BE2C (cell line): ENCODE results near the gene PDE3A.

Experiments
- DNase-seq: peaks from one replicate; pipeline ENCODE4 v3.0.0-alpha.2; 2020
- H3K27me3 ChIP-seq: fragments of 250-450 bp; sonication (Bioruptor Pico); 2 replicates; pipeline ENCODE4 v1.5.1; 2020; ENCODE audit warnings: mild to moderate bottlenecking
- H3K36me3 ChIP-seq: fragments of 250-450 bp; sonication (Bioruptor Pico); 2 replicates; pipeline ENCODE4 v1.5.1; 2020; ENCODE audit warnings: mild to moderate bottlenecking
- H3K4me1 ChIP-seq: fragments of 250-450 bp; sonication (Bioruptor Pico); 2 replicates; pipeline ENCODE4 v1.5.1; 2020
- H3K4me3 ChIP-seq: 2 replicates; pipeline ENCODE4 v1.5.1; 2011; ENCODE audit warnings: low read depth, low read length
- H3K9me3 ChIP-seq: fragments of 250-450 bp; sonication (Bioruptor Pico); 2 replicates; pipeline ENCODE4 v1.5.1; 2020
- CTCF ChIP-seq: IDR thresholded peaks from 2 replicates; pipeline ENCODE4 v1.5.1; 2012; ENCODE audit warnings: mild to moderate bottlenecking, low read depth, low read length

PDE3A gene

DNA sequence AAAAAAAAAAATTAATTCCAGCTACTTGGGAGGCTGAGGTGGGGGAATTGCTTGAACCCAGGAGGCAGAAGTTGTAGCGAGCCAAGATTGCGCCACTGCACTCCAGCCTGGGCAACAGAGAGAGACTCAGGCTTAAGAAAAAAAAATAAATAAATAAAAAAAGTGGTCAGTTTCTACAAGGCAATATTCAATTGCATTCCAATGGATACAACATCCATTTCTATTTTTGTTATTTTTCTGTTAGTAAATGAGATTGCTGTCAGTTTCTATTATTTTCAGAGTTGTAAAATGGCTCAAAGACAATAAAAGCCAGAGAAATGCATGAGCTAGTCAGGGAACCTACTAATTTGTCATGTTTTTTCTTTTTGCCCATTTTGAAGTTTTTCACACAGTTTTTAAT lies 119.2 kb downstream of the PDE3A start:
- TF ChIP-seq CTCF, result no peak
- H3K4me3 ChIP-seq, result no peak overlapping the region
- no peak for DNase-seq
- no peaks in the 10 kb centered on the region for H3K4me1 ChIP-seq
- H3K9me3 ChIP-seq, result no peaks in the 10 kb centered on the region
- H3K27me3 ChIP-seq, result no peaks in the 10 kb centered on the region
- no peaks in the 10 kb centered on the region for H3K36me3 ChIP-seq

DNA sequence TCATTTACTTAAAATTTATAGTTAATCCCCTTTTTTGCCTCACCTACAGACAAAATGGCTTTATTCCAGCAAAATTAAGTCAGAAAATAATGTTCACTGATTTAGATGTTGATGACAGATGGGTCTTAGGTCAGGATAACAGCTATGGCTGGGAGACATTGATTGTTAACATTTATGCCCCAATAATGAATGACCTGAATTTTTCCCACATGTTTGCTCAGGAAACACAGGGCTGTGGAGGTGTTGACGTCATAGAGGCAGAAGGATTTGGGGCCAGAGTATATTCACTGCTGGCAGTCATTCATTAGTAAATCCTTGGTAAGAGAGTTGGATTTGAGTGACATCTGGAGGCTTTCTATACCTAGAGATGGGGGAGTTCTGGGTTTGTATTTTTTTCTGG lies 121.3 kb downstream of the PDE3A start:
- Histone ChIP-seq H3K4me1 (no peaks in the 10 kb centered on the region), H3K9me3 (no peaks in the 10 kb centered on the region), H3K4me3 (no peak overlapping the region), H3K36me3 (no peaks in the 10 kb centered on the region), H3K27me3 (no peaks in the 10 kb centered on the region)
- TF ChIP-seq CTCF, result no peak
- no peak for DNase-seq

DNA sequence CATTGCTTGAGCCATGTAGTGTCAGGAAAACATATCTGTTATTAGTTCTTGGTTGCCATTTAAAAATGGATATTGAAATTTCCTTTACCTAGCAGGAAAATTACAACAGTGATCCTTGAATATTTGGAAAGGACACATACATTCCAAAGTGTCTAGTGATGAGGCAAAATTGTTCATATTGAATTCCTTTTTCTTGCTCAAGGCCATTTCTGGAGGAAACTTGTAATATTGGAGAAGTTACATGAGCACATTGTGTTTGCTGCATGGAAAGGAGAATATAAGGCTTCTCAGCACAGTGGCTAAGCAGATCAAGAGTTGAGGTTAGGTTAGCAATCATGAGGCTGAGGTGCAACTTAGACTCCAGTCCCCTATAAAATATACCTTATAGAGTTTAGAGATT lies 121.9 kb downstream of the PDE3A start:
- DNase-seq, result no peak
- no peak overlapping the region for H3K4me3 ChIP-seq
- no peak for TF ChIP-seq CTCF
- H3K36me3 ChIP-seq, result no peaks in the 10 kb centered on the region
- no peaks in the 10 kb centered on the region for H3K9me3 ChIP-seq
- no peaks in the 10 kb centered on the region for H3K27me3 ChIP-seq
- peaks cover 3% of the 10 kb centered on the region; the same call in 1 of the 2 replicates for H3K4me1 ChIP-seq

DNA sequence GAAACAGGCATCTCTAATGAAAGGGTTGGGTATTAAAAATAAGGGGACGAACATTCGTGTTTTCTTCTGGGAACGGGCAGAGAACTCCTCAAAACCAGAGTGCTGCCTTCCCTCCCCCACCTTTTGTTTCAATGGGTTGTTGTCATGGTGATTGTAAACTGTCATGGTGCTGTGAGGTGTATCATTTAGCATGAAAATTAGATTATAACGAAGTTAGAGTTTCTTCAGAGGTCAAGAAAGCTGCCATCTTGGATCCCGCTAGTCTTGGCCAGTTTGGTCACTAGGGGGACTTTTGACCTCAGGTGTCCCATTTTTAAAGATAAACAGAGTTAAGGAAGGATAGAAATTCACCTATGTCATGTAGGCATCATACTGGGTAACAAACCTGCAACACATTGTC lies 123.0 kb downstream of the PDE3A start:
- Histone ChIP-seq H3K4me1 (peaks cover 11% of the 10 kb centered on the region), H3K27me3 (no peaks in the 10 kb centered on the region), H3K9me3 (no peaks in the 10 kb centered on the region), H3K4me3 (no peak overlapping the region), H3K36me3 (no peaks in the 10 kb centered on the region)
- TF ChIP-seq CTCF, result no peak
- no peak for DNase-seq

GRCh38 chr12:20492251-20492760 lies 124.0 kb downstream of the PDE3A start:
- no peak for DNase-seq
- TF ChIP-seq CTCF, result no peak
- Histone ChIP-seq H3K9me3 (no peaks in the 10 kb centered on the region), H3K27me3 (no peaks in the 10 kb centered on the region), H3K4me1 (peaks cover 17% of the 10 kb centered on the region), H3K4me3 (no peak overlapping the region), H3K36me3 (no peaks in the 10 kb centered on the region)

DNA sequence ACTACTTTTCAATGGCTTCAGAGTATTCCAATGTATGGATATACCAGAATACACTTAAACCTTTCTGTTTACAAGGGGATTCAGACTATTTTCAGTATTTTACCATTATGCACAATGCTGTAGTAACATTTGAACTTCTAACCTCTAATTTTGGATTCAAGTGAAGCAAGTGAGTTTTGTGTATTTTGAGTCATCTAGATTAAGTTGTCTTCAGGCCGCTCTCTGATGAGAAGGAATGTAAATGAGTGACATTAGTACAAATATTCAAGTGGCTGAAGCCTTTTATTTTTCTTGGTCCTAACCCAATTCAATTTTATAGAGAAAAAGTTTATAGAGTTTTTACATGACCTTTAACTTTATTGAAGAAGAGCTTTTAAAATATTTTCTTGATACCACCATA lies 125.6 kb downstream of the PDE3A start:
- no peak for TF ChIP-seq CTCF
- no peak overlapping the region for H3K4me3 ChIP-seq
- peaks cover 17% of the 10 kb centered on the region for H3K4me1 ChIP-seq
- no peaks in the 10 kb centered on the region for H3K27me3 ChIP-seq
- no peak for DNase-seq
- H3K36me3 ChIP-seq, result no peaks in the 10 kb centered on the region
- H3K9me3 ChIP-seq, result no peaks in the 10 kb centered on the region
